A673 (cell line): ENCODE data around the gene GAGE2A.

Source experiments
- CTCF ChIP-seq: fragments of 300-800, 200-600 bp; sonication (generic); conservative IDR thresholded peaks from 2 replicates; pipeline ENCODE4 v1.5.1; 2017; ENCODE audit warnings: low read depth, mild to moderate bottlenecking, antibody characterized with exemption, low read length, moderate library complexity, mixed read lengths
- EZH2 ChIP-seq: fragments of 200-600 bp; sonication (generic); IDR thresholded peaks from 2 replicates; pipeline ENCODE4 v1.6.1; 2017; ENCODE audit warnings: borderline replicate concordance, low read depth, mild to moderate bottlenecking, mixed read lengths, antibody characterized with exemption, low read length; ENCODE audit not compliant: poor library complexity, severe bottlenecking

GRCh38 chrX:49618574-49618973 is 29.3 kb downstream of the GAGE2A start:
- TF ChIP-seq EZH2 (no peak), CTCF (no peak)
